ENCODE measurements around the gene TRMT10C. TPM values are rescaled to one million over a fixed set of nuclear protein-coding genes. Genes with fewer than 3 reads are reported as not detected.
"Not testable (repeated sequence)": the region's sequence is repeated elsewhere in the genome, so short reads cannot be mapped to it uniquely, and the experiment has no call there.

TRMT10C gene
- total RNA-seq, 2 donors from 2014 or later, result 21.5 to 22.8 TPM

GRCh38 chr3:101574388-101575112, 12.9 kb downstream of the TRMT10C start:
- no peak for TF ChIP-seq CTCF (IDR thresholded peaks at IDR 0.05)
- H3K4me3 ChIP-seq, result peak overlapping the region; percentile 93 to 97
- H3K27ac ChIP-seq, result peak overlapping the region; percentile 98 to 99
- peaks cover 0 to 37% of the 10 kb centered on the region in 2 donors for H3K4me1 ChIP-seq
- H3K36me3 ChIP-seq, result peaks cover 7% of the 10 kb centered on the region
- no peaks in the 10 kb centered on the region for H3K27me3 ChIP-seq
- DNase-seq (ENCODE audit: low spot score), result peak; percentile 69
- H3K9me3 ChIP-seq, result no peaks in the 10 kb centered on the region

GRCh38 chr3:101577286-101577685, 15.6 kb downstream of the TRMT10C start:
- Histone ChIP-seq H3K4me1 (peaks cover 0 to 43% of the 10 kb centered on the region in 2 donors), H3K9me3 (no peaks in the 10 kb centered on the region), H3K36me3 (peaks cover 16% of the 10 kb centered on the region), H3K27ac (peak overlapping the region; percentile 46 to 58), H3K27me3 (no peaks in the 10 kb centered on the region), H3K4me3 (no peak overlapping the region)
- TF ChIP-seq CTCF (IDR thresholded peaks at IDR 0.05), result no peak
- no peak for DNase-seq (ENCODE audit: low spot score)

DNA sequence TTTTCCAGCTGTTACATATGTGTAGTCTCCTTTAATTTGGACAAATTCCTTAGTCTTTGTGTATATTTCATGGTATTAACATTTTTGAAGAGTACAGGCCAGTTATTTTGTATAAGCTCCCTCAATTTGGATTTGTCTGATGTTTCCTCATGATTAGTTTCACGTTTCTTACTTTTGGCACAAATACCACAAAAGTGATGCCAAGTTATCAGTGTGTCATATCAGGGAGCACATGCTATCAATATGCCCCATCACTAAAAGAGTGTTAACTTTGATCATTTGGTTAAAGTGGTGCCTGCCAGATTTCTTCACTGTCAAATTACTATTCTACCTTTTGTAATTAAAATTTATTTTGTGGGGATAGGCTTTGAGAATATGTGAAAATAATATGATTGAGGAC, 26.9 kb downstream of the TRMT10C start:
- no peak for DNase-seq (ENCODE audit: low spot score)
- Histone ChIP-seq H3K9me3 (no peaks in the 10 kb centered on the region), H3K4me1 (no peaks in the 10 kb centered on the region), H3K27me3 (no peaks in the 10 kb centered on the region), H3K36me3 (peaks cover 56% of the 10 kb centered on the region), H3K4me3 (no peak overlapping the region), H3K27ac (no peak overlapping the region)
- no peak for TF ChIP-seq CTCF (IDR thresholded peaks at IDR 0.05)

- Histone ChIP-seq H3K4me3 (no peak overlapping the region), H3K36me3 (peaks cover 63% of the 10 kb centered on the region), H3K9me3 (no peaks in the 10 kb centered on the region), H3K4me1 (no peaks in the 10 kb centered on the region), H3K27me3 (no peaks in the 10 kb centered on the region), H3K27ac (no peak overlapping the region)
- no peak for TF ChIP-seq CTCF (IDR thresholded peaks at IDR 0.05)
- DNase-seq (ENCODE audit: low spot score), result no peak
Measured at GRCh38 chr3:101591071-101591470, 29.4 kb downstream of the TRMT10C start.

- Histone ChIP-seq H3K27me3 (no peaks in the 10 kb centered on the region), H3K4me1 (no peaks in the 10 kb centered on the region), H3K9me3 (no peaks in the 10 kb centered on the region), H3K4me3 (no peak overlapping the region), H3K27ac (no peak overlapping the region), H3K36me3 (no peaks in the 10 kb centered on the region)
- no peak for DNase-seq (ENCODE audit: low spot score)
- TF ChIP-seq CTCF (IDR thresholded peaks at IDR 0.05), result no peak
Measured at GRCh38 chr3:101602731-101603130, 41.1 kb downstream of the TRMT10C start.

GRCh38 chr3:101603184-101603583, 41.5 kb downstream of the TRMT10C start:
- no peak overlapping the region for H3K27ac ChIP-seq
- no peaks in the 10 kb centered on the region for H3K36me3 ChIP-seq
- H3K4me1 ChIP-seq, result no peaks in the 10 kb centered on the region
- H3K9me3 ChIP-seq, result no peaks in the 10 kb centered on the region
- no peak for DNase-seq (ENCODE audit: low spot score)
- no peaks in the 10 kb centered on the region for H3K27me3 ChIP-seq
- no peak overlapping the region for H3K4me3 ChIP-seq
- no peak for TF ChIP-seq CTCF (IDR thresholded peaks at IDR 0.05)

- H3K27me3 ChIP-seq; H3K4me1 ChIP-seq; H3K27ac ChIP-seq; H3K36me3 ChIP-seq; DNase-seq (ENCODE audit: low spot score); H3K4me3 ChIP-seq; H3K9me3 ChIP-seq: not testable (repeated sequence)
Measured at GRCh38 chr3:101605398-101605797, 43.7 kb downstream of the TRMT10C start.

Measured in right atrium auricular region (tissue), 2 donors.